HG03432 (cell line): ENCODE measurements around the gene RHOF.

Source experiments
- ATAC-seq: cut with Tn5 transposase; IDR thresholded peaks from one replicate; pipeline ENCODE4 v1.9.1; 2021; ENCODE audit warnings: mild to moderate bottlenecking, moderate library complexity; ENCODE audit not compliant: unreplicated experiment

Gene RHOF

GRCh38 chr12:121820056-121820455, 26.6 kb upstream of the RHOF start:
- ATAC-seq = no peak

DNA sequence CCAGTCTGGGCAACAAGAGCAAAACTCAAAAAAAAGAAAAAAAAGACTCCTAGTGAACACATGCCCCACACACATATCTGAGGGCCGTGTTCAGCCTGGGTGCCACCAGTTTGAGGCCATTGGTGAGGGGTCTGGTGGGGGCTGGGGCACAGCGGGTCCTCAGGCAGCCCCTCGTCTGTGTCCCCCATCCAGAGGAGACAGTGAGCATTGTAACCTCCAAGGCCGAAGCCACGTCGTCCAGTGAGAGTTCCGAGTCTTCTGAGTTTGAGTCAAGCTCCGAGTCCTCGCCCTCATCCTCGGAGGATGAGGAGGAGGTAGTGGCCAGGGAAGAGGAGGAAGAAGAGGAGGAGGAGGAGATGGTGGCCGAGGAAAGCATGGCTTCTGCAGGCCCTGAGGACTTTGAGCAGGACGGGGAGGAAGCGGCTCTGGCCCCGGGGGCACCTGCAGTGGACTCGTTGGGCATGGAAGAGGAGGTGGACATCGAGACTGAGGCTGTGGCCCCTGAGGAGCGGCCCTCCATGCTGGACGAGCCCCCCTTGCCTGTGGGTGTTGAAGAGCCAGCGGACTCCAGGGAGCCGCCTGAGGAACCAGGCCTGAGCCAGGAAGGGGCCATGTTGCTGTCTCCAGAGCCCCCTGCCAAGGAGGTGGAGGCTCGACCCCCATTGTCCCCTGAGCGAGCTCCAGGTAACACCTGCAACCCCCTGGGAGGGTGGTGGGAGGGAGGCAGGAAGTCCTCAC, 25.9 kb upstream of the RHOF start:
- ATAC-seq = no peak

DNA sequence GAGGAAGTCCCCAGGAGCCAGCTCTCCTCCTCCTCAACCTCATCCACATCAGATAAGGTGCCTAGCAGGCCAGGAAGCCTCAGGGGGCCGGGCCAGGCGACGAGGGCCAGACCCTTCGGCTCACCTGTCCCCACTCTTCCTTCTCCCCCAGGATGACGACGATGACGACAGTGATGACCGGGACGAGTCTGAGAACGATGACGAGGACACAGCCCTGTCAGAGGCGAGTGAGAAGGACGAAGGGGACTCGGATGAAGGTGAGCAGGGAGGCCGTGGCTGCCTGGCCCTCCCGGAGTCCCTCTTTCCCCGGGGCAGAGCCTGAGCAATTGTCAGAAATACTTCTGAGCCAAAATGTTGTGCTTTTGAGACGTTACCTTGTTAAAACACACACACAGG, 24.2 kb upstream of the RHOF start:
- ATAC-seq = no peak

DNA sequence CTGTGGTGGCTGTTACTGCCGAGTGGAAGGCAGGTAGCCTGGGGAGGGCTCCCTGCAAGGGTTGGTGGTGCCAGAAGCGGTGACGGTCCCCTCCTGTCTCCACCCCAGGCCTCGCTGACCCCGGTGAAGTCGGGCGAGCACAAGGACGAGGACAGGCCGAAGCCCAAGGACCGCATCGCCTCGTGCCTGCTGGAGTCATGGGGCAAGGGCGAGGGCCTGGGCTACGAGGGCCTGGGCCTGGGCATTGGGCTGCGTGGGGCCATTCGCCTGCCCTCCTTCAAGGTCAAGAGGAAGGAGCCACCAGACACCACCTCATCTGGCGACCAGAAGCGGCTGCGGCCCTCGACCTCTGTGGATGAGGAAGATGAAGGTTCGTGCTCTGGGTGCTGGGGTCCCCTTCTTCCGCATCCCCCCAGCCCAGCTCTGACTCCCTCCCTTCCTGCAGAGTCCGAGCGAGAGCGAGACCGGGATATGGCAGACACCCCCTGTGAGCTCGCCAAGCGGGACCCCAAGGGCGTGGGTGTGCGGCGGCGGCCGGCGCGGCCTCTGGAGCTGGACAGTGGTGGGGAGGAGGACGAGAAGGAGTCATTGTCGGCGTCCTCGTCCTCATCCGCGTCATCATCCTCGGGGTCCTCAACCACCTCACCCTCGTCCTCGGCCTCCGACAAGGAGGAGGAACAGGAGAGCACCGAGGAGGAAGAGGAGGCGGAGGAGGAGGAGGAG, 23.6 kb upstream of the RHOF start:
- no peak for ATAC-seq

- no peak for ATAC-seq
Measured at GRCh38 chr12:121815263-121815662, 21.8 kb upstream of the RHOF start.

DNA sequence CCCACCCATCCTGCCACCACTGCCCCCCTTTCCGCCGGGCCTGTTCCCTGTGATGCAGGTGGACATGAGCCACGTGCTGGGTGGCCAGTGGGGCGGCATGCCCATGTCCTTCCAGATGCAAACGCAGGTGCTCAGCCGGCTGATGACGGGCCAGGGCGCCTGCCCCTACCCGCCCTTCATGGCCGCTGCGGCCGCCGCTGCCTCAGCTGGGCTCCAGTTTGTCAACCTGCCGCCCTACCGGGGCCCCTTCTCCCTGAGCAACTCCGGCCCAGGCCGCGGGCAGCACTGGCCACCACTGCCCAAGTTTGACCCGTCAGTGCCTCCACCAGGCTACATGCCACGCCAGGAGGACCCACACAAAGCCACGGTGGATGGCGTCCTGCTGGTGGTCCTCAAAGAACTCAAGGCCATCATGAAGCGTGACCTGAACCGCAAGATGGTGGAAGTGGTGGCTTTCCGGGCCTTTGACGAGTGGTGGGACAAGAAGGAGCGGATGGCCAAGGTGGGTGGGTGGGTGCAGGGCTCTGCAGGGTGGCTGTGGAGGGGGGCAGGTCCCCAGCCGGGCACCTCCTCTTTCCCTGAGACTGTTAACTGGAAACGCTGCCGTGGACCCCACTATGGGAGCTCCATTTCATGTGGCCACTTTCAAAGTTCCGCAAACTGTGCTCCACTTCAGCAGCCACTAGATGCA, 21.1 kb upstream of the RHOF start:
- ATAC-seq = no peak

GRCh38 chr12:121813951-121814350, 20.5 kb upstream of the RHOF start:
- ATAC-seq = no peak

DNA sequence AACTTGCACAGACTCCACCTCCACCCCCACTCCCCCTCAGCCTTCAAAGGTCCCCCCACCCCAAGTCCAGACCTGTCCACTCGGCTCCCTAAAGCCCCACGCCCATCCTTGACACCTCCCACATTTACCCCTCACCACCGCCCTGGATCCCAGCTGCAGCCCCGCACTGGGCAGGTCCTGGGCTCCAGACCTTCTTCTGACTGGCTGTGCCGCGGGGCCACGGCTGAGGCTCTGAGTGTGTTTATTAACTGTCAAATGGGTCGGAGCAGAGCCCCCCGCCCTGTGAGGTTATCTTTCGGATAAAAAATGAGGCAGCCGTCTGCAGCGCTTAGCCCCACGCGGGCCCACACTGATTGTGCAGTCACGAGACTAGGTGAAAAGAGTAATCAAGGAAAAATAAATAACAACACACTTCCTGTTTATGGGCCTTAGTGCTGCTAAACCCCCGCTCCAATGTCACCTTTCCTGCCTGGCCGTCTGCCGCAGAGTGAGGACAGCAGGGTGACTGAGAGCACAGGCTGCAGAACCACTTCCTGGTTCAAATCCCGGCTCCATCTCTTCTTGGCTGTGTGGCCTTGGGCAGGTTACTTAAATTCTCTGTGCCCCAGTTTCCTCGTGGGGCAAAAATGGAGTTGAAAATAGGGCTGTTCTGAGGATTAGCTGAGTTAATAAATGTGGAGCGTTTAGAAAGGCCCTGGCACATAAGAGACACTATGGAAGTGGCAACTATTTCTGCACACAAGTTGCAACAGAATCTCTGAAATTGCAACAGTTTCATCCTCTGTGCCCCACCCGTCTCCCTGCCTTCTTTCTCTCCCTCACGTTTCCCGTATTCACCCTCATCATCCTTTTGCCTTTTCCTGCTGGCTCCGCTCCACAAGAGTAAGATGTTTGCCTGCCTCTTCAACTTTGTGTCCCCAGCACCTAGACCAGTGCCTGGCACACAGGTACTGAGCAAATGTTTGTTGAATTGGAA, 19.7 kb upstream of the RHOF start:
- no peak for ATAC-seq

- ATAC-seq = peak; percentile 32
Measured at GRCh38 chr12:121812320-121812871, 18.9 kb upstream of the RHOF start.

DNA sequence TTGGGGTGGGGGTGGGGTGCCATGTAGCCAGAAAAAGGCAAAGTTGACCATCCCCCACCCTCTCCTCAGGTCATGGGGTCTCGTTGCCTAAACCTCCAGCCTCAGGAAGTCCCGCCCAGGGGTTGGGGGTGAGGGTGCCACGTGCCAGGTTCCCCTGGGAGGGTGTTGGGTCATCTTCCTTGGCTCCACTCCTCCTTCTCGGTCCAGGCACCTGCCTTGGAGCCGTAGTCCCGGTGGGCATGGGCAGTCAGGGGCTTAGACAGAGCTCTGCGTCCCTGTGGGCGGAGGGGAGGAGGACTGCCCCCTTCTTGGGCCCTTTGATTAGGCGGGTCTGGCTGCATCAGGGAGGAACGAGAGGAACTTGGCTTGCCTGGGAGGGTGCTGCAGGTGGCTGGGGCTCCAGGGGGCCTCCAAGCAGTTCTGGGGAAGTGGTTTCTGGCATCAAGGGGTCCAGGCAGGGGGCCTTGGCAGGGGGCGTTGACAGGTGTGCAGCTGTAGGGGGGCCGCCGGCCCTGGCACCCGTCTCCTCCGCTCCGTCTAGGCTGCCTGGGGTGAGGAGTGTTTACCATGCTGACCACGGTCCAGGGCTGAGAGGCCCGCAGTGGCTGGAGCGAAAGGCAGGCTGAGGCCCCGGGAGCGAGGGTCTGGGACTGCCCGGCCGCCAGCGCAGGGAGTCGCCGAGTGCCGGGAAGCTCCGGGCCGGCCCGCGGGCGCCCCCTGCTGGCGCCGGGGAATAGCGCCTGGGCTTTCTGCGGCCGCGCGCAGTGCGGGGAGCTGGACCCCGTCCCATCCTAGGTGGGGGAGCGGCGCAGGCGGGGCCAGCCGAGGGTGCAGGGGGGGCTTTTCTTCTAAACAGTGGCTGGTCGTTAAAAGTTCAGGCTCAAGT, 18.2 kb upstream of the RHOF start:
- ATAC-seq = peak; percentile 76

DNA sequence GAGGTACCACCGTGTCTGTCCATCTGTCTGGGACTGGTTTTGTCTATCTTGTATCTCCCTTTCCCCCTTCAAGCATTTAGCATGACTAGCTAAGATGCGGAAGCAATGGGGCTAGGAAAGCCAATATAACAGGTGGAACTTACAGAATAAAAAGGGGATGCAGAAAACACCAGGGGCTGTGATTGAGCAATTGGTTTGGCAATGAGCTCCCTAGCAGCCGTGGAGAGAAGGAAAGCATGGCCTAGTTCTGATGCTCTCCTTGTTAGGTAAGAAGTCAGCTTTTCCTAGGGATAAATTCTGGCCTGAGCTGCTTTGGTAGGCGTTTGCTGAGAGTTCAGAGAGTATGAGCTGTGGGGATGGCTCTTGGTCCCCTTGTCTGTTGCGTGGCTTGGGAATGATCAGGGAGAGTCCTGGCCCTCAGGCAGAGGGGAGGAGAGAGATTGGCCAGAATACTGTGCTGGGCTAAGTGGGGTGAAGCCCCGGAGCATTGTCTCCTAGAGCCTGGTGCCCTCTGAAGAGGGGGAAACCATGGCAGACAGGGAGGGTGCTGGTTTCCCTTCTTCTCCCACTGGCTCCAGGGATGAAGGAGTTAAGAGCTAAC, 17.4 kb upstream of the RHOF start:
- ATAC-seq = no peak

DNA sequence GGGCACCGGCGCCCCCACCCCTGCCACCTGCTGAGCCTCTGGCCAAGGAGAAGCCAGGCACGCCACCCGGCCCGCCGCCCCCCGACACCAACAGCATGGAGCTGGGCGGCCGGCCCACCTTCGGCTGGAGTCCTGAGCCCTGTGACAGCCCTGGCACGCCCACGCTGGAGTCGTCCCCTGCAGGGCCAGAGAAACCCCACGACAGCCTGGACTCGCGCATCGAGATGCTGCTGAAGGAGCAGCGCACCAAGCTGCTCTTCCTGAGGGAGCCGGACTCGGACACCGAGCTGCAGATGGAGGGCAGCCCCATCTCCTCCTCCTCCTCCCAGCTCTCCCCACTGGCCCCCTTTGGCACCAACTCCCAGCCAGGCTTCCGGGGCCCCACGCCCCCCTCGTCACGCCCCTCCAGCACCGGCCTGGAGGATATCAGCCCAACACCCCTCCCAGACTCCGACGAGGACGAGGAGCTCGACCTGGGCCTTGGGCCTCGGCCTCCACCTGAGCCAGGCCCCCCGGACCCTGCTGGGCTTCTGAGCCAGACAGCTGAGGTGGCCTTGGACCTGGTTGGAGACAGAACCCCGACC, 16.8 kb upstream of the RHOF start:
- no peak for ATAC-seq

- ATAC-seq = no peak
Measured at GRCh38 chr12:121809712-121810116, 16.2 kb upstream of the RHOF start.

DNA sequence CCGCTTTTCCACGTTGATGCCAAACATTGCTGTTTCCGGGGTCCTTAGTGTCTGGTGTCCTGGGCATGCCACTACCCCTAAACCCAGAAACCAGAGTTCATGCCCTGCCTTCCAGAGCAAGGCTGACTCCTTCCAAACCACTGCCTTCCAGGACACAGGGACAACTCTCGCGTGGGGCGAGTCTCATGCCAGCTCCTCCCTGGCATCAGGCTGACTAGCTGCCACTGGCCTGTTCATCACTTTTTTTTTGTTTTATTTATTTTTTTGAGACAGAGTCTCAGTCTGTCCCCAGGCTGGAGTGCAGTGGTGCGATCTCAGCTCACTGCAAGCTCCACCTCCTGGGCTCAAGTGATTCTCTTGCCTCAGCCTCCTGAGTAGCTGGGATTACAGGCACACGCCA, 15.1 kb upstream of the RHOF start:
- no peak for ATAC-seq

- no peak for ATAC-seq
Measured at GRCh38 chr12:121807642-121808347, 14.3 kb upstream of the RHOF start.

GRCh38 chr12:121806546-121807423, 13.3 kb upstream of the RHOF start:
- no peak for ATAC-seq

DNA sequence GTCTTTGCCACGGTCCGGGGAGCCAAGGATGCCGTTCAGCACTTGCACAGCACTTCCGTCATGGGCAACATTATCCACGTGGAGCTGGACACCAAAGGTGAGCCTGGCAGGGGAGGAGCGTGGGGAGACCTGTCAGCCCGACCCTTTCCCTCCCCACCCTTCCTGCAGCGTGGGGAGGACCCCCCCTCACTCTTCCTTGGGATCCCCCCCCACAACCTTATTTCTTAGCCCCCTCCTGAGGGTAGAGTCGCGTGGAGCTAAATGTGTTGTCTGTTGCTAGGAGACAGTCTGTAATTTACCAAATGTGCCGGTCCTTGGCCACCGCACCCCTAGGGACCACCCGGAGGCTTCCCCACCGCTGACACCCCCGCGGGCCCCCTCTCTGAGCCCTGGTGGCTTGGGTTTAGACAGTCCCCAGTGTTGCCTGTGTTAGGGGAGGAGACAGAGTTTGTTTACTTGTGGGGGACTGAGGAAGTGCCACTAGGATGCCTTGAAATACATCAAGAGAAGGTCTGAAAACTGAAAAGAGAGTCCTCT, 12.6 kb upstream of the RHOF start:
- ATAC-seq = no peak
